GM12874 (cell line): ENCODE data around the gene FUNDC2.

Source experiments
- TF ChIP-seq, protein P1 (sequence below): IDR thresholded peaks from 2 replicates; pipeline ENCODE4 v1.5.1; 2011; ENCODE audit warnings: low read depth, mild to moderate bottlenecking, control low read depth, low read length, moderate library complexity; ENCODE audit not compliant: insufficient read depth

Gene FUNDC2

GRCh38 chrX:155068165-155068564 lies 41.5 kb downstream of the FUNDC2 start:
- TF ChIP-seq, protein P1, sequence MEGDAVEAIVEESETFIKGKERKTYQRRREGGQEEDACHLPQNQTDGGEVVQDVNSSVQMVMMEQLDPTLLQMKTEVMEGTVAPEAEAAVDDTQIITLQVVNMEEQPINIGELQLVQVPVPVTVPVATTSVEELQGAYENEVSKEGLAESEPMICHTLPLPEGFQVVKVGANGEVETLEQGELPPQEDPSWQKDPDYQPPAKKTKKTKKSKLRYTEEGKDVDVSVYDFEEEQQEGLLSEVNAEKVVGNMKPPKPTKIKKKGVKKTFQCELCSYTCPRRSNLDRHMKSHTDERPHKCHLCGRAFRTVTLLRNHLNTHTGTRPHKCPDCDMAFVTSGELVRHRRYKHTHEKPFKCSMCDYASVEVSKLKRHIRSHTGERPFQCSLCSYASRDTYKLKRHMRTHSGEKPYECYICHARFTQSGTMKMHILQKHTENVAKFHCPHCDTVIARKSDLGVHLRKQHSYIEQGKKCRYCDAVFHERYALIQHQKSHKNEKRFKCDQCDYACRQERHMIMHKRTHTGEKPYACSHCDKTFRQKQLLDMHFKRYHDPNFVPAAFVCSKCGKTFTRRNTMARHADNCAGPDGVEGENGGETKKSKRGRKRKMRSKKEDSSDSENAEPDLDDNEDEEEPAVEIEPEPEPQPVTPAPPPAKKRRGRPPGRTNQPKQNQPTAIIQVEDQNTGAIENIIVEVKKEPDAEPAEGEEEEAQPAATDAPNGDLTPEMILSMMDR, result no peak

DNA sequence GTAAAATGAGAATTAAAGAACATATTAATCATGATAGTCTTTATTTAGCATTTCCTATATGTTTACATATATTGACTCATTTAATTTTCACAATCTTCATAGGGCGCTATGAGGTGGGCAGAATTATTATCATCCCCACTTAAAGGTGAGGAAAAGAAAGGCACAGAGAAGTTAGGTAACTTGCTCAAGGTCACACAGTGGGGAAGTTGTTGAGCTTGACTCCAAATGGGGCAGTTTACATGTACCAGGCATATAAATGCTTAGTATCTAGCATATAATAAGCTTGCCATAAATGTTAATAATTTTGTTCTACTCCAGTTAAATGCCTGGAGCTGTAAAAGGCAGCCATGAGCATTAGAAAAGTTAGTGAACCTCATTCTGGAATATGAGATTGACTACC lies 42.8 kb downstream of the FUNDC2 start:
- TF ChIP-seq, protein P1, result no peak

GRCh38 chrX:155070038-155070437 lies 43.4 kb downstream of the FUNDC2 start:
- TF ChIP-seq, protein P1, result no peak

DNA sequence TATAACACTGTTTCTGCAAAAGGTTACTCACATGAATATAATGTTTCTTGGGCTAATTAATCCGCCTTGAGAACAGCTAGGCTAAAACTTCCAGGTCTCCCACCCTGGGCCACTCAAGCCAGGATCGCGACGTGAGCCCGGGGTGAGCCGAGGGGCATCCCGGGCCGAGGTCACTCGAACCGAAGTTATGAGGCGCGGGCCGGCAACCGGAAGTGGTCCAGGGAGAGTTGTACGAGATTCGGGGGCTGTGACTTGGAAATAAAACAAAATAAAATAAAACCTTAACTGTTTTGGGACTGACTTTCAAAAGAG lies 44.0 kb downstream of the FUNDC2 start:
- TF ChIP-seq, protein P1, result no peak

GRCh38 chrX:155070975-155071693 lies 44.5 kb downstream of the FUNDC2 start, which contains the start of the genes BRCC3, CMC4 and MTCP1:
BRCC3 (plus strand) TSS chrX:155071508; CDS start chrX:155071528, 20 bp downstream.
CMC4 (minus strand) TSS chrX:155071136; CDS start chrX:155064023, 7,113 bp downstream.
MTCP1 (minus strand) TSS chrX:155071136; CDS start chrX:155066010, 5,126 bp downstream.
- TF ChIP-seq, protein P1, result no peak

DNA sequence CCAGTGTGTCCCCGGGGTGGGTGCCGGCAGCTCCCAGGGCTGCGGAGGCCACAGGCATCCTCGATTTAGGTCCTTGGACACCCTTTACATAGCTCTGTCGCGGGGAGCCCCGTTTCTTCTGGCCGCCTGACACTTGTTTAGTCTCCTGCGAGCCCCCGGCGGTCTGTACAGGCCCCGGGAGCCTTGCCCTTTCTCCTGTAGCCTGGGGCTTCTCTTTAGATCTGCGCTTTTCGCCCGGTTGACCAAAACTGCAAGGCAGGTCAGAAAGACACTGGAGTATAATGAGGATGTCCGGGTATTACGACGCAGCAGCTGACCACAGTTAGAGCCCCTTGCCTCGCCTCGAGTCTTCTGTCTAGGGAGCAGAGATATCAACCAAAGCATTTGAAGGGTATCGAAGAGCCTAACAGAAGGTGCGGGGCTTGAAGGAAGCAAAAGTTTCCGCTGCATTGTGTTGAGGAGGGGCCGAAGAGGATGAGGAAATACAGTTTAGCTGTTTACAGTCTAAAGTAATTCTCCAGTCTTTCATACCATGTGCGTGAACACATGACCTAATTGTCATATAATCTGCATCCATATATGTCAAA lies 45.1 kb downstream of the FUNDC2 start:
- TF ChIP-seq, protein P1, result no peak

- TF ChIP-seq, protein P1, result peak; percentile 43
Observed at GRCh38 chrX:155086202-155086840, 59.7 kb downstream of the FUNDC2 start.
